ENCODE data around the gene SLC25A19. TPM values are rescaled to one million over a fixed set of nuclear protein-coding genes. Genes with fewer than 3 reads are reported as not detected.

The SLC25A19 gene
- total RNA-seq, 2 donors from 2014 or later = 6.1 to 12.6 TPM

- Histone ChIP-seq H3K4me3 (peak overlapping the region; percentile 56), H3K4me1 (ENCODE audit: control insufficient read depth in 1 of 2, low read depth in 2 of 2) (peaks cover 10 to 18% of the 10 kb centered on the region in 2 donors), H3K27ac (peak overlapping the region; percentile 53 to 62), H3K9me3 (no peaks in the 10 kb centered on the region), H3K36me3 (peaks cover 13% of the 10 kb centered on the region), H3K27me3 (replicated peaks; ENCODE audit: insufficient read depth) (no peaks in the 10 kb centered on the region)
- TF ChIP-seq CTCF (IDR thresholded peaks at IDR 0.05) = no peak
- DNase-seq (ENCODE audit: low spot score) (no peak), ATAC-seq (ENCODE audit: insufficient number of reproducible peaks, low FRiP score, low read depth) (peak; percentile 91)
Measured at GRCh38 chr17:75250009-75250471, 39.2 kb downstream of the SLC25A19 start.

GRCh38 chr17:75249564-75249963 is 39.7 kb downstream of the SLC25A19 start:
- H3K4me3 ChIP-seq = peak overlapping the region; percentile 56
- peak overlapping the region; percentile 53 to 62 for H3K27ac ChIP-seq
- no peaks in the 10 kb centered on the region for H3K9me3 ChIP-seq
- no peaks in the 10 kb centered on the region for H3K27me3 ChIP-seq (replicated peaks; ENCODE audit: insufficient read depth)
- no peak for TF ChIP-seq CTCF (IDR thresholded peaks at IDR 0.05)
- peaks cover 18% of the 10 kb centered on the region for H3K36me3 ChIP-seq
- peaks cover 10 to 18% of the 10 kb centered on the region in 2 donors for H3K4me1 ChIP-seq (ENCODE audit: control insufficient read depth in 1 of 2, low read depth in 2 of 2)
- ATAC-seq (ENCODE audit: insufficient number of reproducible peaks, low FRiP score, low read depth) (no peak), DNase-seq (ENCODE audit: low spot score) (no peak)

- no peak overlapping the region for H3K27ac ChIP-seq
- H3K27me3 ChIP-seq (replicated peaks; ENCODE audit: insufficient read depth) = no peaks in the 10 kb centered on the region
- H3K9me3 ChIP-seq = no peaks in the 10 kb centered on the region
- peaks cover 10 to 18% of the 10 kb centered on the region in 2 donors for H3K4me1 ChIP-seq (ENCODE audit: control insufficient read depth in 1 of 2, low read depth in 2 of 2)
- H3K36me3 ChIP-seq = peaks cover 49% of the 10 kb centered on the region
- DNase-seq (ENCODE audit: low spot score) = no peak
- no peak for ATAC-seq (ENCODE audit: insufficient number of reproducible peaks, low FRiP score, low read depth)
- no peak for TF ChIP-seq CTCF (IDR thresholded peaks at IDR 0.05)
- no peak overlapping the region for H3K4me3 ChIP-seq
Measured at GRCh38 chr17:75246404-75246803, 42.8 kb downstream of the SLC25A19 start.

- Histone ChIP-seq H3K27ac (no peak overlapping the region), H3K4me3 (no peak overlapping the region), H3K27me3 (replicated peaks; ENCODE audit: insufficient read depth) (no peaks in the 10 kb centered on the region), H3K4me1 (ENCODE audit: control insufficient read depth in 1 of 2, low read depth in 2 of 2) (peaks cover 6 to 11% of the 10 kb centered on the region in 2 donors), H3K9me3 (no peaks in the 10 kb centered on the region), H3K36me3 (peaks cover 62% of the 10 kb centered on the region)
- DNase-seq (ENCODE audit: low spot score) (no peak), ATAC-seq (ENCODE audit: insufficient number of reproducible peaks, low FRiP score, low read depth) (no peak)
- no peak for TF ChIP-seq CTCF (IDR thresholded peaks at IDR 0.05)
Measured at GRCh38 chr17:75245011-75245410, 44.2 kb downstream of the SLC25A19 start.

GRCh38 chr17:75244133-75244866 is 44.9 kb downstream of the SLC25A19 start:
- Histone ChIP-seq H3K36me3 (peaks cover 68% of the 10 kb centered on the region), H3K27me3 (replicated peaks; ENCODE audit: insufficient read depth) (no peaks in the 10 kb centered on the region), H3K4me1 (ENCODE audit: control insufficient read depth in 1 of 2, low read depth in 2 of 2) (peaks cover under 1 to 3% of the 10 kb centered on the region in 2 donors), H3K27ac (no peak overlapping the region), H3K4me3 (no peak overlapping the region), H3K9me3 (no peaks in the 10 kb centered on the region)
- DNase-seq (ENCODE audit: low spot score) (no peak), ATAC-seq (ENCODE audit: insufficient number of reproducible peaks, low FRiP score, low read depth) (no peak)
- TF ChIP-seq CTCF (IDR thresholded peaks at IDR 0.05) = no peak
